Heart right ventricle (tissue), 16 donors: Measurements from ENCODE around the gene MMAB. TPM values are rescaled to one million over a fixed set of nuclear protein-coding genes. Genes with fewer than 3 reads are reported as not detected.

ENCODE experiments used
- ATAC-seq, 8 donors: fragments of 200-7000 bp; cut with Tn5 transposase; one replicate each; pipeline ENCODE4 v1.9.1; 2020; ENCODE audit warnings: mild to moderate bottlenecking in 8 of 8, moderate library complexity in 8 of 8, moderate number of reproducible peaks in 1 of 8
- DNase-seq, 2 donors: peaks; one replicate each; pipeline ENCODE4 v3.0.0-alpha.2; 2020
- H3K27ac ChIP-seq, 10 donors: fragments of 200-600 bp; sonication (generic) in 2 of 10; one replicate each; pipeline versions ENCODE4 v1.5.0 to v1.8.0; 2020 to 2022; ENCODE audit warnings: mild to moderate bottlenecking in 3 of 10
- H3K27me3 ChIP-seq, 7 donors: fragments of 200-600 bp; one replicate each; pipeline ENCODE4 v1.8.0; 2021 to 2022; ENCODE audit warnings: mild to moderate bottlenecking in 2 of 7
- H3K36me3 ChIP-seq, 9 donors: fragments of 200-600 bp; sonication (generic) in 1 of 9; one replicate each; pipeline versions ENCODE4 v1.5.0 to v1.8.0; 2020 to 2022; ENCODE audit warnings: mild to moderate bottlenecking in 2 of 9
- H3K4me1 ChIP-seq, 9 donors: fragments of 200-600 bp; sonication (generic) in 1 of 9; one replicate each; pipeline versions ENCODE4 v1.5.0 to v1.8.0; 2020 to 2022; ENCODE audit warnings: mild to moderate bottlenecking in 4 of 9
- H3K4me3 ChIP-seq, 10 donors: fragments of 200-600 bp; sonication (generic) in 2 of 10; one replicate each; pipeline versions ENCODE4 v1.5.0 to v1.8.0; 2020 to 2022; ENCODE audit warnings: mild to moderate bottlenecking in 7 of 10, moderate library complexity in 2 of 10
- H3K9me3 ChIP-seq, 11 donors: fragments of 200-600 bp in 10 of 11; sonication (generic) in 2 of 11; one replicate each; pipeline versions ENCODE4 v1.5.0 to v1.8.0; 2013 to 2022; ENCODE audit warnings: mild to moderate bottlenecking in 2 of 11, control low read depth in 1 of 11, moderate library complexity in 1 of 11
- CTCF ChIP-seq, 9 donors: fragments of 200-600 bp; sonication (generic) in 2 of 9; IDR thresholded peaks; one replicate each; pipeline versions ENCODE4 v1.5.0 to v1.8.0; 2021 to 2022; ENCODE audit warnings: antibody characterized with exemption in 9 of 9, mild to moderate bottlenecking in 5 of 9, moderate library complexity in 1 of 9
- WGBS, 2 donors: extraction: QIAGEN DNeasy Blood & Tissue Kit; methylation state at CpG; one replicate each; pipeline ENCODE4 v1.1.7; 2013; ENCODE audit warnings: inconsistent platforms in 1 of 2; 5-methylcytosine and 5-hydroxymethylcytosine counted together
- intact Hi-C, 10 donors: fragments of 100-400 bp; cut with DNase I; formaldehyde crosslinking; loops; one replicate each; pipeline versions ENCODE4 v1.11.1 to v1.14.2; 2022
- polyA plus RNA-seq, 2 donors: library from polyadenylated mRNA; stranded (reverse); fragments of 200-250 nt; gene quantifications; one replicate each; pipeline ENCODE4 v1.2.3, GENCODE V29; 2013
- total RNA-seq, 10 donors: library from RNA; stranded (reverse); fragmentation: NEBNext Ultra II Directional in 3 of 10; extraction: Animal tissue kit (Norgen Biotek cat#: 25700) in 3 of 10; gene quantifications; one replicate each; pipeline versions ENCODE4 v1.2.1 to v1.2.4, GENCODE V29; 2021 to 2023
- donor health status: Arrhythmogenic right ventricular cardiomyopathy.
- donor health status: ischemic (EF 13 %, LVEDD 7.1; RV severe dilation, severe dysfunction).
- donor health status: healthy with polysubstance abuse.
- donor health status: DM: no; HTN: yes; CAD: no.
- donor health status: DM: no; HTN: no; CAD: no.
- donor health status: ischemic (EF 25% LVEDD 6.9; RV normal size, moderate dysfunction).
- donor health status: ischemic (EF 25% LVEDD 5.7; RV mildly dilated, moderate dysfunction).
- donor health status: healthy.
- donor health status: DM: yes; HTN: yes; CAD: no.
- donor health status: Ischemic cardiomyopathy.
- donor health status: ischemic (EF 35%, LVEDD 5.7; RV mildly dilated, moderate dysfunction).
- donor health status: nonischemic (EF 11% LVEDD 7.7; RV severe dilation, severe dysfunction).
- donor health status: DM: yes; HTN: yes; CAD: no.
- donor health status: PGD.
- donor health status: ischemic (EF 29% LVEDD 5.4; RV normal size, mild dysfunction).
- donor health status: nonischemic (EF 23%, LVEDD 6.1; RV moderate dilation, normal function).

Gene MMAB
- total and polyA plus RNA-seq, 12 donors, result 27.7 to 50.7 (median 42.2) TPM

- Histone ChIP-seq H3K9me3 (no peaks in the 10 kb centered on the region), H3K27me3 (no peaks in the 10 kb centered on the region), H3K27ac (peak overlapping the region in 7 of 10 donors; percentile 41 to 72 (median 58)), H3K4me3 (no peak overlapping the region), H3K4me1 (peaks cover 0 to 18% (median 0%) of the 10 kb centered on the region in 9 donors), H3K36me3 (peaks cover 0 to 100% (median 76%) of the 10 kb centered on the region in 9 donors)
- DNase-seq (peak; percentile 26 to 45), ATAC-seq (peak in 7 of 8 donors; percentile 61 to 86 (median 74))
- 40 to 55% methylated on average over 15 of the region's 15 CpGs for WGBS, 2 donors
- intact Hi-C loops, result no loop called here
- TF ChIP-seq CTCF (IDR thresholded peaks at IDR 0.05), result no peak
Measured at GRCh38 chr12:109510196-109510595, 63.1 kb downstream of the MMAB start.

GRCh38 chr12:109504068-109504467, 69.2 kb downstream of the MMAB start:
- Histone ChIP-seq H3K9me3 (no peaks in the 10 kb centered on the region), H3K36me3 (peaks cover 0 to 100% (median 87%) of the 10 kb centered on the region in 9 donors), H3K27me3 (no peaks in the 10 kb centered on the region), H3K4me3 (no peak overlapping the region), H3K27ac (no peak overlapping the region), H3K4me1 (no peaks in the 10 kb centered on the region)
- whole genome bisulfite sequencing, 2 donors, result 24 to 40% methylated on average over 1 of the region's 1 CpG
- intact Hi-C loops, result no loop called here
- DNase-seq (no peak), ATAC-seq (no peak)
- no peak for TF ChIP-seq CTCF (IDR thresholded peaks at IDR 0.05)

Other genes with a start within 250 kb of the MMAB start
- gene MYO1H, start 225.6 kb downstream of the MMAB start, total RNA-seq, result 1 to 10 TPM in 3 of 10 donors, under 1 TPM in 4, not detected in 3; 0.07 to 1.3 (median 0.55) TPM
- gene MYO1H, start 225.6 kb downstream of the MMAB start, polyA plus RNA-seq, result under 1 TPM in 1 of 2 donors, not detected in 1; 0.09 TPM
- 10 to 100 TPM; 21.5 to 64.9 (median 33.8) TPM for gene KCTD10, start 96.2 kb downstream of the MMAB start, total RNA-seq
- 10 to 100 TPM; 13.6 to 16.6 TPM for gene KCTD10, start 96.2 kb downstream of the MMAB start, polyA plus RNA-seq
- 10 to 100 TPM; 50.9 to 58.8 (median 55.8) TPM for gene UBE3B, start 95.9 kb downstream of the MMAB start, total RNA-seq
- gene UBE3B, start 95.9 kb downstream of the MMAB start, polyA plus RNA-seq, result 10 to 100 TPM; 13.7 to 17.8 TPM
- 10 to 100 TPM in 3 of 10 donors, 1 to 10 TPM in 7; 7.9 to 12.0 (median 9.2) TPM for gene MVK, start 290 bp upstream of the MMAB start, total RNA-seq
- 10 to 100 TPM; 11.2 to 18.1 TPM for gene MVK, start 290 bp upstream of the MMAB start, polyA plus RNA-seq
- gene FAM222A, start 140.3 kb upstream of the MMAB start, total RNA-seq, result 10 to 100 TPM in 5 of 10 donors, 1 to 10 TPM in 5; 3.4 to 26.0 (median 8.6) TPM
- gene FAM222A, start 140.3 kb upstream of the MMAB start, polyA plus RNA-seq, result 1 to 10 TPM; 2.7 to 6.2 TPM